ENCODE measurements around the gene ADAMTS1.

GRCh38 chr21:26819740-26820324 lies 25.4 kb downstream of the ADAMTS1 start:
- TF ChIP-seq POLR2AphosphoS5 (IDR thresholded peaks at IDR 0.05) (no peak), CTCF (IDR thresholded peaks at IDR 0.05) (no peak)
